GM19395 (cell line): ENCODE data around the gene BAHCC1.
"Not testable (repeated sequence)": the region's sequence is repeated elsewhere in the genome, so short reads cannot be mapped to it uniquely, and the experiment has no call there.

Experiments used
- ATAC-seq: cut with Tn5 transposase; IDR thresholded peaks from one replicate; pipeline ENCODE4 v1.9.1; 2021; ENCODE audit warnings: mild to moderate bottlenecking, moderate library complexity; ENCODE audit not compliant: unreplicated experiment

BAHCC1 gene

GRCh38 chr17:81411305-81411704, 16.0 kb downstream of the BAHCC1 start:
- no peak for ATAC-seq

DNA sequence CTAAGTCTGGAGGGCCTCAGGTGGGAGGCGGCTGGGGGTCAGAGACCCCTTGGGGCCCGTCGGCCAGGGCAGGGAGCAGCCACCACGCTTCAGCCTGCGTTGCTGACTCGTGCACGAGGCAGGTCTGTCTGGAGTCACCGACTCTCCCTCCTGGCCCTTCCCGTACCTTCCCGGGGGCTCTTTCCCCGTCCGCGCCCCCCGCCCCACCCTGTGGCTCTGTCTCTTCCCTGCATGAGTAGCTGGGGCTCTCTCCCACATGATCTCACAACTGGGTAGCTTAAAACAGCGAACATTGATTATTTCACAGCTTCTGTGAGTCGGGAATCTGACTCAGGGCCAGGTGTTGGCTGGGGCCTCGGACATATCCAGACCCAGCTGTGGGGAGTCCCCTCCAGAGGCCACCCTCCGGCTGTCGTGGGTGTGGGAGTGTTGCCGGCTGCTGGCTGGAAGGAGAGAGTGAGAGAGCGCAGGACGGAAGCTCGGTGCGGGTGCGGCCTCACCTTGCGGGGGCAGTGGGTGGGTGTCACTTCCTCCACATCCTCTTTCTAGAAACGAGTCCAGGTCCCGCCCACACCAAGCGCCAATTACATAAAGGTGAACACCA, 17.3 kb downstream of the BAHCC1 start:
- ATAC-seq = no peak

GRCh38 chr17:81413497-81414135, 18.4 kb downstream of the BAHCC1 start:
- no peak for ATAC-seq

DNA sequence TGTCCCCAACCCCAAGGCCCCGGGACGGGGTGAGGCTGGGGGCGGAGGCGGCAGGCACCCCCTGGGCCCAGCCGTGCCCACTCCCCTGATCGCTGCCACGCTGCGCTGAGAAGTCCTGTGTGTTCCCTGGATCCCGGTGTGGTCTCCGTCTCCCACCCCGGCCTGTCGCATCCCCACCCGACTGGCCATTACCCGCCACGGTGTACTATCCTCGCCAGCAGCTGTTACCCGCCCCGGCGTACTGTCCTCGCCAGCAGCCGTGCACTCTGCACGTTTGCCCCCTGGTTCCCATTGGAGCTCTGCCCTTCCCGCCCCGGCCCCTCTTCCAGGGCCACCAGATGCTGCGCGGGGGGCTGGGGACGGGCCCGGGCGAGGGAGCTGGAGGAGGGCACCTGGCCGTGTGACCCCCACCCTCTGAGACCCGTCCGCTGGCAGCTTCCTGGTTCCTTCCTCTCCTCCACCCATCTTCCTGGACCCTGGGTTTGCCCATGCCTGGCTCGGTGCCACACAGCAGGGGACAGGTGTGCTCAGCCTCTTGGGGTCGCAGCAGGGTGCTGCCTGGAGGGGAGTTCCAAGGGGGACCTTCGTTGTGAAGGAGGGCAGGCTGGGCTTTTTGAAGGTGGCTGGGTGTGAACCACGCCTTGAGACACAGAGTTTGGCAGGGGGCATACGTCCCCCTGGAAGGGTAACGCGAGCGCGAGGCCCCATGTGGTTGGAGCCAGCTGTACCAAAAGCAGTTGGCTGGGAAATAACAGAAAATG, 19.7 kb downstream of the BAHCC1 start:
- ATAC-seq = no peak

DNA sequence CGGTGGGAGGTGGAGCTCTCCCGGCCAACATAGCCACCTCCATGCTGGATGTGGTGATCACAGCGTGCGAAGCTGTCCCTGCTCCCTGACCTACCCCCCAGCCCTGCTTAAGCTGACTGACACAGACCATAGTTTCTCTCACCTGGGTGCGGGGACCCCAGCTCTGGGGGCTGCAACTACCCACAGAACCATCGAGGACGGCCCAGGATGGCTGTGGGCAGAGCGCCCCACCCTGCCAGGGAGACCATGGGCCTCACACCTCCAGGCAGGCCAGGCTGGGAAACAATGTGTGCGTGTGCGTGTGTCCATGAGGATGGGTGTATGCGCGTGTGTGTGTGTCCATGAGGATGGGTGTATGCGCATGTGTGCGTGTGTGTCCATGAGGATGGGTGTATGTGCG, 20.4 kb downstream of the BAHCC1 start:
- ATAC-seq = no peak

GRCh38 chr17:81416612-81417011, 21.4 kb downstream of the BAHCC1 start:
- ATAC-seq = no peak

DNA sequence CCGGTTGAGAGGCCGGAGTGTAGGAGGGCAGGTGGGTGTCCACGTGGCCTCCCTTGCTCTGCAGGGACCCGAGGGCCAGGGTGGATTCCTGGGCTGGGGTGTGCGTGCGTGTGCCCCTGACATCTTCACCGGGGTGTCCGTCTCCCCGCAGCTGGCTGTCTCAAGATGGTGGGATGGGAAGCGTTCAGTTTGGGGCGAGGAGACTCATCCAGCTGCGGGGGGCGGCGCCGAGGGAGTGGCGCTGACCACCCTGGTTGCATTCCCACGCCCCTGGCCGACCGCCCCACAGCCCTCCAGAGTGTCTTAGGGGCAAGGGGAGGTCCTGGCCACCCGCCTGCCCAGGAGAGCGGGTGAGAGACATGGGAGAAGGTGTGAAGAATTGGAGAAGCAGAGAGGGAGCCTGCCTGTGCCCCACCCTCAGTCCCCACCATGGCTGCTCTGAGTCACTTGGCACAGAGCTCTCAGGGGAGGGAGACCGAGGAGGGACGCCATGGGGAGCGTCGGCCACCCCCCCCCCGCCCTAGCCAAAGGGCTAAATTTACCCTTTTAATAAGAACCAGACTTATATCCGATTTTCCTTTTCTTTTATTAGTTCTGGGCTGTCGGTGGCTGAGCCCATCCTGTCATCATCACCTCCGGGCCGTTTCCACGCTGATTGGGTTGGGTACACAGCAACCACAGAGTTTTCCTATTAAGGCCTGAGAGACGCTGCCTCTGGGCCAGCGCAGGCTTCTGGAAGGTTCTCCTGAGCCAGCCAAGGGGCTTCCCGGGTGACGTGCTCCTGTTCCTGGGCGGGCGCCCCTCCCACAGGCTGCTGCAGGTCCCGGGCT, 22.0 kb downstream of the BAHCC1 start:
- no peak for ATAC-seq

DNA sequence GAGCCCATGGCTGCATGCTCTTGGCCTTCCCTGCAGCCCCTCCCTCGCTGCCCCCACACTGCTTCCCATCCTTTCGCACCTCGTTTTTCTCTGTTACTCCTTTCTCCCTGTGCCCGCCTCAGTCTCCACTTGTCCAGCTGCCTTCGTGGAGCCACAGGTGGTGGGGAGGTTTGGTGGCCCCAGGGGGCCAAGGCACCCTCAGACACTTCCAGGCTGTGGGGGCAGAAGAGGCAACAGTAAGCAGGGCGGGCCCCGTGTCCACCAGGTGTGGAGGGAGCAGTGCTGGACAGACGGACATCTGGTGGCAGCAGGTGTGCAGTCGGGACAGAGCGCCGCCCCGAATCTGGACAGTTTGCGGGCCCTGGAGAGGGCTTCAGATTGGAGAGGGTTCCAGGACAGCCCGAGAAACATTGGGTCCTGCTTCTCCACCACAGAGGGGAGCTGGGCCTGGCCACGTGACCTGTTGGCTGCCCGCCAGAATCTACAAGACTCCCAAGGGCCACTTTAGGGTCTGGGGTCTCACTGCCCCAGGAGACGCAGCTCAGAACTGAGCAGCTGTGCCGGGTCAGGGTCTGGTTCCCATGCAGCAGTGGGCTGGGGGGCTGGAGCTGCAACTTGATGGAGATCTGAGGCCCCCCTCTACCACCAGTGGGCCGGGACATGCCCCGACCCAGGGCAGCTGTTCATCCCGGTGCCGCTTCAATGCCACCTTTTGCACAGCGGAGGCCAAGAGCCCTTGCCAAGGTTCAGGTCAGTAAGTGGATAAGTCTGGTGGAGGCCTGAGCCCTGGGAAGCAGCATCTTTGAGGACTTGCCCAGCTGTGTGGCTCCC, 22.8 kb downstream of the BAHCC1 start:
- no peak for ATAC-seq

DNA sequence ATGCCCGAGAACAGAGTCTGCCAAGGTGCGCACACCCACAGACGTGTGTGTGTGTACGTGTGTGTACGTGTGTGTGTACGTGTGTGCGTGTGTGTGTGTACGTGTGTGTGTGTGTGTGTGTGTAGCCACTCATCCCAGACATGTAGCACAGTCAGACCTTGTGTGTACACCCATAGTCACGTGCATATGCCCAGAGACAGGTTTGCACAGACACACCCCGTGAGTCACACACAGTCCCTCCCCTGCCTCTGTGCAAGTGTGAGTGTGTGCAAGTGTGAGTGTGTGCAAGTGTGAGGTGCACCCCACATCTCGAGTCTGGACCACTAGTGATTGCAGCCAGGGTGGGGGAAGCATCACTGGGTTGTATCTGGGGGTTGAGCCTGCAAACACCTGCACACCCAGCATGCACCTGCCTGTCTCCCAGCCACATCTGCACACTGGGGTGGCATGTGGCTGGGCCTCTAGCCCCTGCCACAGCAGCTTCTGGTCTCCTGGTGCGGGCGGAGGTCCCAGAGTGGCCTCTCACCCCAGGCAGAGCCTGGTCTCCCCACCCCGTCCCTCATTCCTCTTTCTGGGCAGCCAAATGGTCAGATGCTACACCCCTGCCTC, 23.6 kb downstream of the BAHCC1 start:
- no peak for ATAC-seq

- ATAC-seq = no peak
These were observed 24.1 kb downstream of the BAHCC1 start for GRCh38 chr17:81419319-81419885.

- no peak for ATAC-seq
These were observed 24.9 kb downstream of the BAHCC1 start for GRCh38 chr17:81419886-81420768.

- ATAC-seq = no peak
These were observed 25.7 kb downstream of the BAHCC1 start for GRCh38 chr17:81420769-81421462.

DNA sequence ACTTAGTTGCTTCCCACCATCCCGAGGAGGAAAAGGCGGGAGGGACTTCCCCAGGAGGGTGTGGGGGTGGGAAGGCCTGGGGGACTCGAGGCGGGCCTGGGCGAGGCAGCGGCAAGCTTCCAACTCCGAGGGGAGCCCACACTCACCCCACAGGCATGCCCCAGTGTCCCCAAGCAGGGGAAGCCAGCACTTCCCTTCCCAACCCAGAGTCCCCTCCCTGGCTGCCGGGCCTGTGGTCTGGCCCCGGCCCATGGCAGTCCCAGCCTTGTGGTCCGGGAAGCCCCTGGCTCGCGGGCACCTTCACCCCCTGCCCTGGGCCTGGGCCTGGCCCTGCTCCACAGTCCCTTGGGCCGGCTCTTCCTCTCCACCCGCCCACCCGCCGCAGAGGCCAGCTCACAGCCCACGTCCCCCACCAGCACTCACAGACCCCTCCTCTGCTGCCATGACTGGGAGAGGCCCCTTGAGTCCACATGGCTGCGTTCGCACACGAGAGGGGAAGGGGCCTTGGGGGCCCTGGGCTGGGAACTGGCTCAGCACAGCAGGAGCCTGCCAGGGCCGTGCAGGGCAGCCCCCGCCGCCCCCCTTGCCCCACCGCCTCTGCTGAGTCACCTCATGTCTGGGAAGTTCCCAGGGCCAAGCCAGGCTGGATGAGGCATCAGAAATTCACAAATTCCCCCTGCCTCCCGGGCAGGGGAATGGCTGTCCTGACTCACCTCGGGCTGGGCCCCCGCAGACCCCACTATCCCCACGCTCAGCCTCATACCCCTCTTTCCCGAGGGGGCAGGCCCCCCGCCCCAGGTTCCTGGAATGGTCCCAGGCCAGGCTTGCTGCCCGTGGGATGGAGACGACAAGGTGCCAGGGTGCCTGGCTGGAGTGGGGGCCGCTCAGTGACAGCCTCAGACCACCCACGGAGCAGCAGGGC, 27.8 kb downstream of the BAHCC1 start:
- ATAC-seq = no peak

GRCh38 chr17:81423698-81424071, 28.4 kb downstream of the BAHCC1 start:
- ATAC-seq = no peak

DNA sequence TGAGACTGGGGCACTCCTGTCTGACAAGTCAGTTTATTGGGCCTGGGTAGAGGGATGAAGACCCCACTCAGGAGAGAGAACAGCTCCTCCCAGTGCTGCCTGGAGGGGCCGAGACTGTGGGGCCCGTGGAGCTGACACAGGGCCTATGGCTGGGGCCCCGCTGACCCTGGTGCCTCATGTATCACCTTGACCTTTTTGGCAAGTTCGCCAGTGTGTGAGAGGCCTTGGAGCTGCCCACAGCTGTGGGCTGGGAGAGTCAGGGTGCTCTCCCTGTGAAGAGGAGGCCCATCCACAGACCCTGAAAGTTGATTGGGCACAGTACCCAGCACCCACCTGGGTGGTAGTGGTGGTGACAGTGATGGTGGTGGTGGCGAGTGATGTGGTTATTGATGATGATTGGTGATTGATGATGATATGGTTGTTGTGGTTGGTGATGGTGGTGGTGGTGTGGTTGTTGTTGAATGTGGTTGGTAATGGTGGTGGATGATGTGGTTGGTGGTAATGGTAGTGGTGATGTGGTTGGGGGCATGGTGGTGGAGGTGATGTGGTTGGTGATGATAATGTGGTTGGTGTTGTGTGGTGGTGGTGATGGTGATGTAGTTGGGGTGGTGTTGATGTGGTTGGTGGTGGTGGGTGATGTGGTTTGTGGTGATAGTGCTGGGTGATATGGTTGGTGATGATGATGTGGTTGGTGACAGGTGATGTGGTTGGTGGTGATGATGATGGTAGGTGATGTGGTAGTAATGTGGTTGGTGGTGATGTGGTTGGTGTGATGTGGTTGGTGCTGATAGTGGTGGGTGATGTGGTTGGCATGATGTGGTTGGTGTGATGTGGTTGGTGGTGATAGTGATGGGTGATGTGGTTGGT, 29.1 kb downstream of the BAHCC1 start:
- no peak for ATAC-seq

DNA sequence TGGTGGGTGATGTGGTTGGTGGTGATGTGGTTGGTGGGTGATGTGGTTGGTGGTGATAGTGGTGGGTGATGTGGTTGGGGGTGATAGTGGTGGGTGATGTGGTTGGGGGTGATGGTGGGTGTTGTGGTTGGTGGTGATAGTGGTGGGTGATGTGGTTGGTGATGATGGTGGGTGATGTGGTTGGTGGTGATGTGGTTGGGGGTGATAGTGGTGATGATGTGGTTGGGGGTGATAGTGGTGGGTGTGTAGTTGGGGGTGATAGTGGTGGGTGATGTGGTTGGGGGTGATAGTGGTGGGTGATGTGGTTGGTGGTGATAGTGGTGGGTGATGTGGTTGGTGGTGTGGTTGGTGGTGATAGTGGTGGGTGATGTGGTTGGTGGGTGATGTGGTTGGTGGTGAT, 29.8 kb downstream of the BAHCC1 start:
- ATAC-seq = not testable (repeated sequence)
